GM23338 (cell line): ENCODE measurements around the gene ABCA4. TPM values are rescaled to one million over a fixed set of nuclear protein-coding genes. Genes with fewer than 3 reads are reported as not detected.

Experiments
- ATAC-seq: fragments of 200-7000 bp; cut with Tn5 transposase; 3 replicates; pipeline ENCODE4 v1.9.1; 2020
- DNase-seq: peaks from one replicate; pipeline ENCODE4 v3.0.0-alpha.2; 2015; ENCODE audit warnings: low spot score
- H2AFZ ChIP-seq: fragments of 200-600 bp; sonication (generic); 2 replicates; pipeline ENCODE4 v1.8.0; 2016; ENCODE audit warnings: antibody characterized with exemption, mild to moderate bottlenecking, moderate library complexity
- H3F3A ChIP-seq: fragments of 200-600 bp; sonication (generic); replicated peaks from 2 replicates; pipeline ENCODE4 v1.8.0; 2017; ENCODE audit warnings: antibody characterized with exemption, mixed run types, low read depth
- H3K27ac ChIP-seq: fragments of 200-600 bp; sonication (generic); 2 replicates; pipeline ENCODE4 v1.6.1; 2016; ENCODE audit warnings: low read depth
- H3K27me3 ChIP-seq: fragments of 200-600 bp; sonication (generic); 2 replicates; pipeline ENCODE4 v1.8.0; 2016; ENCODE audit warnings: mild to moderate bottlenecking, mixed run types, moderate library complexity; ENCODE audit not compliant: insufficient read depth
- H3K36me3 ChIP-seq: fragments of 200-600 bp; sonication (generic); 2 replicates; pipeline ENCODE4 v1.8.0; 2016; ENCODE audit warnings: mild to moderate bottlenecking; ENCODE audit not compliant: insufficient read depth
- H3K4me1 ChIP-seq: fragments of 200-600 bp; sonication (generic); 2 replicates; pipeline ENCODE4 v1.8.0; 2016; ENCODE audit warnings: mild to moderate bottlenecking, moderate library complexity; ENCODE audit not compliant: insufficient read depth
- H3K4me2 ChIP-seq: fragments of 200-600 bp; sonication (generic); 2 replicates; pipeline ENCODE4 v1.7.1; 2017; ENCODE audit warnings: mixed run types
- H3K4me3 ChIP-seq: fragments of 200-600 bp; sonication (generic); 2 replicates; pipeline ENCODE4 v1.6.1; 2016; ENCODE audit warnings: mixed run types
- H3K79me2 ChIP-seq: fragments of 200-600 bp; sonication (generic); replicated peaks from 2 replicates; pipeline ENCODE4 v1.8.0; 2017; ENCODE audit warnings: mild to moderate bottlenecking; ENCODE audit not compliant: insufficient read depth
- H3K9me2 ChIP-seq: fragments of 200-600 bp; sonication (generic); 2 replicates; pipeline ENCODE4 v1.8.0; 2017; ENCODE audit not compliant: insufficient read depth
- H4K20me1 ChIP-seq: fragments of 200-600 bp; sonication (generic); replicated peaks from 2 replicates; pipeline ENCODE4 v1.8.0; 2017; ENCODE audit warnings: mild to moderate bottlenecking; ENCODE audit not compliant: insufficient read depth
- H3K27ac Mint-ChIP-seq: 2 replicates; pipeline ENCODE4 v1.8.0; 2020; ENCODE audit warnings: inconsistent platforms, mild to moderate bottlenecking, moderate library complexity, mixed read lengths
- H3K27me3 Mint-ChIP-seq: 3 replicates; pipeline ENCODE4 v1.8.0; 2022; ENCODE audit warnings: low read depth, mild to moderate bottlenecking, moderate library complexity, mixed read lengths, inconsistent platforms; ENCODE audit not compliant: insufficient read depth, poor library complexity
- H3K36me3 Mint-ChIP-seq: 3 replicates; pipeline ENCODE4 v1.8.0; 2021; ENCODE audit warnings: low read depth, mild to moderate bottlenecking, inconsistent platforms, moderate library complexity, mixed read lengths
- H3K4me1 Mint-ChIP-seq: 3 replicates; pipeline ENCODE4 v1.8.0; 2020; ENCODE audit warnings: mild to moderate bottlenecking, inconsistent platforms, mixed read lengths
- H3K4me3 Mint-ChIP-seq: 3 replicates; pipeline ENCODE4 v1.8.0; 2021; ENCODE audit warnings: moderate library complexity, mild to moderate bottlenecking, inconsistent platforms, mixed read lengths
- H3K9me3 Mint-ChIP-seq: 3 replicates; pipeline ENCODE4 v1.8.0; 2020; ENCODE audit warnings: moderate library complexity, mild to moderate bottlenecking, inconsistent platforms, mixed read lengths
- CREB1 ChIP-seq: fragments of 250-450 bp; sonication (Bioruptor Pico); IDR thresholded peaks from 2 replicates; pipeline ENCODE4 v1.5.0; 2020; ENCODE audit warnings: low read depth, mild to moderate bottlenecking, moderate library complexity
- EZH2 ChIP-seq: fragments of 200-600 bp; sonication (generic); IDR thresholded peaks from one replicate; pipeline ENCODE4 v1.8.0; 2017; ENCODE audit warnings: antibody characterized with exemption, mild to moderate bottlenecking, low read depth; ENCODE audit not compliant: unreplicated experiment
- EZH2phosphoT487 ChIP-seq: fragments of 200-600 bp; sonication (generic); IDR thresholded peaks from one replicate; pipeline ENCODE4 v1.8.1; 2018; ENCODE audit warnings: antibody characterized with exemption; ENCODE audit not compliant: unreplicated experiment
- JUNB ChIP-seq: IDR thresholded peaks from one replicate; pipeline ENCODE4 v1.6.1; 2016; ENCODE audit warnings: antibody characterized with exemption; ENCODE audit not compliant: unreplicated experiment
- NANOG ChIP-seq: IDR thresholded peaks from 2 replicates; pipeline ENCODE4 v1.6.1; 2016; ENCODE audit warnings: antibody characterized with exemption, borderline replicate concordance
- POLR2AphosphoS5 ChIP-seq: IDR thresholded peaks from 2 replicates; pipeline ENCODE4 v1.6.1; 2016; ENCODE audit warnings: antibody characterized with exemption, low read depth
- STAT1 ChIP-seq: IDR thresholded peaks from one replicate; pipeline ENCODE4 v1.6.1; 2016; ENCODE audit warnings: antibody characterized with exemption; ENCODE audit not compliant: unreplicated experiment
- ZNF114 ChIP-seq: fragments of 250-450 bp; sonication (Bioruptor Pico); IDR thresholded peaks from 2 replicates; pipeline ENCODE4 v1.5.0; 2020; ENCODE audit warnings: mild to moderate bottlenecking, moderate library complexity
- ZNF331 ChIP-seq: fragments of 250-450 bp; sonication (Bioruptor Pico); IDR thresholded peaks from 2 replicates; pipeline ENCODE4 v1.5.0; 2020; ENCODE audit warnings: low read depth, mild to moderate bottlenecking, moderate library complexity
- polyA plus RNA-seq: library from polyadenylated mRNA; unstranded; fragments of >200 nt; fragmentation: Nextera tagmentation; extraction: Ambion mirVana; gene quantifications from 2 replicates; pipeline ENCODE4 v1.2.1, GENCODE V29; 2016
- total RNA-seq: library from RNA; depleted of rRNA; stranded (reverse); fragments of >200 nt; shearing (Covaris generic); gene quantifications from 2 replicates; pipeline ENCODE4 v1.2.3, GENCODE V29; 2014
- TF ChIP-seq, protein P1 (sequence below): IDR thresholded peaks from one replicate; pipeline ENCODE4 v1.6.1; 2018; ENCODE audit warnings: antibody characterized with exemption; ENCODE audit not compliant: unreplicated experiment
- TF ChIP-seq, protein P2 (sequence below): fragments of 250-450 bp; sonication (Bioruptor Pico); IDR thresholded peaks from 2 replicates; pipeline ENCODE4 v1.5.0; 2020; ENCODE audit warnings: mild to moderate bottlenecking, moderate library complexity
- TF ChIP-seq, protein P3 (sequence below), 2 experiments: fragments of 200-600 bp in 1 of 2; sonication (generic) in 1 of 2; conservative IDR thresholded peaks; 2 replicates each; pipeline versions ENCODE4 v1.5.1 to v1.6.1; 2016 to 2017; ENCODE audit warnings: antibody characterized with exemption in 2 of 2, low read depth in 2 of 2, mild to moderate bottlenecking in 2 of 2, moderate library complexity in 1 of 2
- TF ChIP-seq, protein P4 (sequence below): IDR thresholded peaks from 2 replicates; pipeline ENCODE4 v1.6.1; 2016; ENCODE audit warnings: antibody characterized with exemption

Gene ABCA4
- total and polyA plus RNA-seq, 2 experiments from 2014 or later, result not detected

DNA sequence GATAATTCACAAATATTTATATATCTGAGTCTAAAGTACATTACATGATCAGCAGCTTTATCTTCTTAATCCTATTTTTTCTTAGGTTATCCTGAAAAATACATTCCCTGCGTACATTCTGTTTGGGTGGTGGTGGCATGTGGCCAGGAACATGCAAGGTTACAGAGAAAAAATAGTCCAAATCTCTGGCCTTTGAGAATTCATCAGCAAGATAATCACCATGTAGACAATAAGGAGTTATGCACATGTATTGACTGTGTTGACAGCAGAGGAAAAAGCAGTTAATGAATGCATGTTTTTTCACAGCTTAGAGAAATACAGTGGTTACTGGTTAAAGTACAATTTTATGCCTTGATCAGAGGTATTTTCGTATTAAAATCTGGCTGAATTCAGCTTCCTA, 49.0 kb downstream of the ABCA4 start:
- no peak for ATAC-seq
- peaks cover 36% of the 10 kb centered on the region for H3K27me3 ChIP-seq

More for the DNA sequence above, 49.0 kb downstream of the ABCA4 start:
- Histone ChIP-seq H3K79me2 (no peaks in the 10 kb centered on the region), H3K9me2 (no peaks in the 10 kb centered on the region), H3K4me1 (no peaks in the 10 kb centered on the region), H4K20me1 (no peaks in the 10 kb centered on the region), H3F3A (no peaks in the 10 kb centered on the region), H3K4me2 (no peak overlapping the region), H3K27ac (no peak overlapping the region), H3K4me3 (no peak overlapping the region), H2AFZ (no peak overlapping the region), H3K36me3 (no peaks in the 10 kb centered on the region)
- Mint-ChIP-seq H3K9me3 (no peaks in the 10 kb centered on the region; the same call in 1 of the 3 replicates), H3K27me3 (peaks cover 56% of the 10 kb centered on the region), H3K4me3 (no peak overlapping the region), H3K36me3 (no peaks in the 10 kb centered on the region), H3K27ac (no peak overlapping the region), H3K4me1 (peaks cover 10% of the 10 kb centered on the region)
- TF ChIP-seq JUNB (no peak), NANOG (no peak), ZNF331 (CRISPR knock-in tag) (no peak), CREB1 (CRISPR knock-in tag) (no peak), STAT1 (no peak), ZNF114 (no peak), EZH2 (no peak), EZH2phosphoT487 (no peak), POLR2AphosphoS5 (no peak)
- TF ChIP-seq, protein P1, sequence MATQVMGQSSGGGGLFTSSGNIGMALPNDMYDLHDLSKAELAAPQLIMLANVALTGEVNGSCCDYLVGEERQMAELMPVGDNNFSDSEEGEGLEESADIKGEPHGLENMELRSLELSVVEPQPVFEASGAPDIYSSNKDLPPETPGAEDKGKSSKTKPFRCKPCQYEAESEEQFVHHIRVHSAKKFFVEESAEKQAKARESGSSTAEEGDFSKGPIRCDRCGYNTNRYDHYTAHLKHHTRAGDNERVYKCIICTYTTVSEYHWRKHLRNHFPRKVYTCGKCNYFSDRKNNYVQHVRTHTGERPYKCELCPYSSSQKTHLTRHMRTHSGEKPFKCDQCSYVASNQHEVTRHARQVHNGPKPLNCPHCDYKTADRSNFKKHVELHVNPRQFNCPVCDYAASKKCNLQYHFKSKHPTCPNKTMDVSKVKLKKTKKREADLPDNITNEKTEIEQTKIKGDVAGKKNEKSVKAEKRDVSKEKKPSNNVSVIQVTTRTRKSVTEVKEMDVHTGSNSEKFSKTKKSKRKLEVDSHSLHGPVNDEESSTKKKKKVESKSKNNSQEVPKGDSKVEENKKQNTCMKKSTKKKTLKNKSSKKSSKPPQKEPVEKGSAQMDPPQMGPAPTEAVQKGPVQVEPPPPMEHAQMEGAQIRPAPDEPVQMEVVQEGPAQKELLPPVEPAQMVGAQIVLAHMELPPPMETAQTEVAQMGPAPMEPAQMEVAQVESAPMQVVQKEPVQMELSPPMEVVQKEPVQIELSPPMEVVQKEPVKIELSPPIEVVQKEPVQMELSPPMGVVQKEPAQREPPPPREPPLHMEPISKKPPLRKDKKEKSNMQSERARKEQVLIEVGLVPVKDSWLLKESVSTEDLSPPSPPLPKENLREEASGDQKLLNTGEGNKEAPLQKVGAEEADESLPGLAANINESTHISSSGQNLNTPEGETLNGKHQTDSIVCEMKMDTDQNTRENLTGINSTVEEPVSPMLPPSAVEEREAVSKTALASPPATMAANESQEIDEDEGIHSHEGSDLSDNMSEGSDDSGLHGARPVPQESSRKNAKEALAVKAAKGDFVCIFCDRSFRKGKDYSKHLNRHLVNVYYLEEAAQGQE, result no peak
- TF ChIP-seq, protein P2, sequence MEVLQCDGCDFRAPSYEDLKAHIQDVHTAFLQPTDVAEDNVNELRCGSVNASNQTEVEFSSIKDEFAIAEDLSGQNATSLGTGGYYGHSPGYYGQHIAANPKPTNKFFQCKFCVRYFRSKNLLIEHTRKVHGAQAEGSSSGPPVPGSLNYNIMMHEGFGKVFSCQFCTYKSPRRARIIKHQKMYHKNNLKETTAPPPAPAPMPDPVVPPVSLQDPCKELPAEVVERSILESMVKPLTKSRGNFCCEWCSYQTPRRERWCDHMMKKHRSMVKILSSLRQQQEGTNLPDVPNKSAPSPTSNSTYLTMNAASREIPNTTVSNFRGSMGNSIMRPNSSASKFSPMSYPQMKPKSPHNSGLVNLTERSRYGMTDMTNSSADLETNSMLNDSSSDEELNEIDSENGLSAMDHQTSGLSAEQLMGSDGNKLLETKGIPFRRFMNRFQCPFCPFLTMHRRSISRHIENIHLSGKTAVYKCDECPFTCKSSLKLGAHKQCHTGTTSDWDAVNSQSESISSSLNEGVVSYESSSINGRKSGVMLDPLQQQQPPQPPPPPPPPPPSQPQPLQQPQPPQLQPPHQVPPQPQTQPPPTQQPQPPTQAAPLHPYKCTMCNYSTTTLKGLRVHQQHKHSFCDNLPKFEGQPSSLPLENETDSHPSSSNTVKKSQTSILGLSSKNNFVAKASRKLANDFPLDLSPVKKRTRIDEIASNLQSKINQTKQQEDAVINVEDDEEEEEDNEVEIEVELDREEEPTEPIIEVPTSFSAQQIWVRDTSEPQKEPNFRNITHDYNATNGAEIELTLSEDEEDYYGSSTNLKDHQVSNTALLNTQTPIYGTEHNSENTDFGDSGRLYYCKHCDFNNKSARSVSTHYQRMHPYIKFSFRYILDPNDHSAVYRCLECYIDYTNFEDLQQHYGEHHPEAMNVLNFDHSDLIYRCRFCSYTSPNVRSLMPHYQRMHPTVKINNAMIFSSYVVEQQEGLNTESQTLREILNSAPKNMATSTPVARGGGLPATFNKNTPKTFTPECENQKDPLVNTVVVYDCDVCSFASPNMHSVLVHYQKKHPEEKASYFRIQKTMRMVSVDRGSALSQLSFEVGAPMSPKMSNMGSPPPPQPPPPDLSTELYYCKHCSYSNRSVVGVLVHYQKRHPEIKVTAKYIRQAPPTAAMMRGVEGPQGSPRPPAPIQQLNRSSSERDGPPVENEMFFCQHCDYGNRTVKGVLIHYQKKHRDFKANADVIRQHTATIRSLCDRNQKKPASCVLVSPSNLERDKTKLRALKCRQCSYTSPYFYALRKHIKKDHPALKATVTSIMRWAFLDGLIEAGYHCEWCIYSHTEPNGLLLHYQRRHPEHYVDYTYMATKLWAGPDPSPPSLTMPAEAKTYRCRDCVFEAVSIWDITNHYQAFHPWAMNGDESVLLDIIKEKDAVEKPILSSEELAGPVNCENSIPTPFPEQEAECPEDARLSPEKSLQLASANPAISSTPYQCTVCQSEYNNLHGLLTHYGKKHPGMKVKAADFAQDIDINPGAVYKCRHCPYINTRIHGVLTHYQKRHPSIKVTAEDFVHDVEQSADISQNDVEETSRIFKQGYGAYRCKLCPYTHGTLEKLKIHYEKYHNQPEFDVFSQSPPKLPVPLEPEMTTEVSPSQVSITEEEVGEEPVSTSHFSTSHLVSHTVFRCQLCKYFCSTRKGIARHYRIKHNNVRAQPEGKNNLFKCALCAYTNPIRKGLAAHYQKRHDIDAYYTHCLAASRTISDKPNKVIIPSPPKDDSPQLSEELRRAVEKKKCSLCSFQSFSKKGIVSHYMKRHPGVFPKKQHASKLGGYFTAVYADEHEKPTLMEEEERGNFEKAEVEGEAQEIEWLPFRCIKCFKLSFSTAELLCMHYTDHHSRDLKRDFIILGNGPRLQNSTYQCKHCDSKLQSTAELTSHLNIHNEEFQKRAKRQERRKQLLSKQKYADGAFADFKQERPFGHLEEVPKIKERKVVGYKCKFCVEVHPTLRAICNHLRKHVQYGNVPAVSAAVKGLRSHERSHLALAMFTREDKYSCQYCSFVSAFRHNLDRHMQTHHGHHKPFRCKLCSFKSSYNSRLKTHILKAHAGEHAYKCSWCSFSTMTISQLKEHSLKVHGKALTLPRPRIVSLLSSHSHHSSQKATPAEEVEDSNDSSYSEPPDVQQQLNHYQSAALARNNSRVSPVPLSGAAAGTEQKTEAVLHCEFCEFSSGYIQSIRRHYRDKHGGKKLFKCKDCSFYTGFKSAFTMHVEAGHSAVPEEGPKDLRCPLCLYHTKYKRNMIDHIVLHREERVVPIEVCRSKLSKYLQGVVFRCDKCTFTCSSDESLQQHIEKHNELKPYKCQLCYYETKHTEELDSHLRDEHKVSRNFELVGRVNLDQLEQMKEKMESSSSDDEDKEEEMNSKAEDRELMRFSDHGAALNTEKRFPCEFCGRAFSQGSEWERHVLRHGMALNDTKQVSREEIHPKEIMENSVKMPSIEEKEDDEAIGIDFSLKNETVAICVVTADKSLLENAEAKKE (CRISPR knock-in tag), result no peak
- TF ChIP-seq, protein P3, sequence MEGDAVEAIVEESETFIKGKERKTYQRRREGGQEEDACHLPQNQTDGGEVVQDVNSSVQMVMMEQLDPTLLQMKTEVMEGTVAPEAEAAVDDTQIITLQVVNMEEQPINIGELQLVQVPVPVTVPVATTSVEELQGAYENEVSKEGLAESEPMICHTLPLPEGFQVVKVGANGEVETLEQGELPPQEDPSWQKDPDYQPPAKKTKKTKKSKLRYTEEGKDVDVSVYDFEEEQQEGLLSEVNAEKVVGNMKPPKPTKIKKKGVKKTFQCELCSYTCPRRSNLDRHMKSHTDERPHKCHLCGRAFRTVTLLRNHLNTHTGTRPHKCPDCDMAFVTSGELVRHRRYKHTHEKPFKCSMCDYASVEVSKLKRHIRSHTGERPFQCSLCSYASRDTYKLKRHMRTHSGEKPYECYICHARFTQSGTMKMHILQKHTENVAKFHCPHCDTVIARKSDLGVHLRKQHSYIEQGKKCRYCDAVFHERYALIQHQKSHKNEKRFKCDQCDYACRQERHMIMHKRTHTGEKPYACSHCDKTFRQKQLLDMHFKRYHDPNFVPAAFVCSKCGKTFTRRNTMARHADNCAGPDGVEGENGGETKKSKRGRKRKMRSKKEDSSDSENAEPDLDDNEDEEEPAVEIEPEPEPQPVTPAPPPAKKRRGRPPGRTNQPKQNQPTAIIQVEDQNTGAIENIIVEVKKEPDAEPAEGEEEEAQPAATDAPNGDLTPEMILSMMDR (conservative IDR thresholded peaks at IDR 0.05; ENCODE audit: low read depth in 2 of 2), result no peak
- TF ChIP-seq, protein P4, sequence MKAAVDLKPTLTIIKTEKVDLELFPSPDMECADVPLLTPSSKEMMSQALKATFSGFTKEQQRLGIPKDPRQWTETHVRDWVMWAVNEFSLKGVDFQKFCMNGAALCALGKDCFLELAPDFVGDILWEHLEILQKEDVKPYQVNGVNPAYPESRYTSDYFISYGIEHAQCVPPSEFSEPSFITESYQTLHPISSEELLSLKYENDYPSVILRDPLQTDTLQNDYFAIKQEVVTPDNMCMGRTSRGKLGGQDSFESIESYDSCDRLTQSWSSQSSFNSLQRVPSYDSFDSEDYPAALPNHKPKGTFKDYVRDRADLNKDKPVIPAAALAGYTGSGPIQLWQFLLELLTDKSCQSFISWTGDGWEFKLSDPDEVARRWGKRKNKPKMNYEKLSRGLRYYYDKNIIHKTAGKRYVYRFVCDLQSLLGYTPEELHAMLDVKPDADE, result no peak
- no peak for DNase-seq
